A549 (cell line): ENCODE measurements around the gene GPX4. TPM values are rescaled to one million over a fixed set of nuclear protein-coding genes. Genes with fewer than 3 reads are reported as not detected.
A peak's percentile ranks its signal among the peaks of the same experiment; 100 is the strongest.

Source experiments
- ATAC-seq, 2 experiments: fragments of 200-7000 bp in 1 of 2; fragments of >200 bp in 1 of 2; cut with Nextera tagmentation in 1 of 2; cut with Tn5 transposase in 1 of 2; 3 replicates each; pipeline versions ENCODE4 v1.8.0 to v1.9.1; 2018 to 2020; ENCODE audit warnings: mild to moderate bottlenecking in 1 of 2, moderate library complexity in 1 of 2
- CTCF ChIA-PET: fragments of 300-600 bp; sonication (Branson Sonifier 250); formaldehyde crosslinking; extraction: SDS; loops from one replicate; lab custom pipeline; 2021; ENCODE audit warnings: antibody characterized with exemption, inconsistent platforms; lab: Yijun Ruan, JAX
- POLR2A ChIA-PET: fragments of 350-600 bp; formaldehyde crosslinking; extraction: SDS; loops from one replicate; lab custom pipeline; 2021; ENCODE audit warnings: antibody characterized with exemption, inconsistent platforms; lab: Yijun Ruan, JAX
- DNase-seq, 2 experiments: peaks; one replicate each; pipeline versions ENCODE4 v3.0.0 to v3.0.0-alpha.2; 2011 to 2016; ENCODE audit warnings: low read depth in 1 of 2, low spot score in 1 of 2
- FAIRE-seq: peaks from 2 replicates; lab custom pipeline; 2011; peaks lifted over from hg19 to GRCh38; lab: Jason Lieb, UNC
- H3K27ac ChIP-seq, 2 experiments: fragments of >200 bp; sonication (Bioruptor Twin); formaldehyde crosslinking; 3 replicates each; pipeline ENCODE4 v1.5.1; 2016 to 2017
- H3K4me1 ChIP-seq: fragments of >200 bp; sonication (Bioruptor Twin); formaldehyde crosslinking; 3 replicates; pipeline ENCODE4 v1.6.1; 2016
- H3K4me2 ChIP-seq: fragments of >200 bp; sonication (Bioruptor Twin); formaldehyde crosslinking; 3 replicates; pipeline ENCODE4 v1.6.1; 2016
- H3K4me3 ChIP-seq: fragments of >200 bp; sonication (Bioruptor Twin); formaldehyde crosslinking; 3 replicates; pipeline ENCODE4 v1.5.1; 2016
- H3K9me3 ChIP-seq: fragments of >200 bp; sonication (Bioruptor Twin); formaldehyde crosslinking; 3 replicates; pipeline ENCODE4 v1.6.1; 2016
- CHD2 ChIP-seq: fragments of 150-350 bp; IDR thresholded peaks from 2 replicates; pipeline ENCODE4 v1.6.1; 2014; ENCODE audit warnings: low read length; ENCODE audit not compliant: partially characterized antibody
- EHF ChIP-seq: fragments of 250-450 bp; sonication (Bioruptor Pico); IDR thresholded peaks from 2 replicates; pipeline ENCODE4 v1.5.0; 2020; ENCODE audit warnings: mild to moderate bottlenecking
- EP300 ChIP-seq, 2 experiments: fragments of >200 bp; sonication (Bioruptor Twin); formaldehyde crosslinking; IDR thresholded peaks; 2 replicates in 1 of 2; 3 replicates in 1 of 2; pipeline ENCODE4 v1.6.1; 2016 to 2017
- FOSB ChIP-seq: fragments of 250-450 bp; sonication (Bioruptor Pico); IDR thresholded peaks from 2 replicates; pipeline ENCODE4 v1.5.0; 2020; ENCODE audit warnings: mild to moderate bottlenecking, moderate library complexity
- JUNB ChIP-seq: fragments of >200 bp; sonication (Bioruptor Twin); formaldehyde crosslinking; IDR thresholded peaks from 2 replicates; pipeline ENCODE4 v1.6.1; 2016
- KDM5A ChIP-seq: fragments of 200-600 bp; sonication (generic); IDR thresholded peaks from 2 replicates; pipeline ENCODE4 v1.6.1; 2016; ENCODE audit warnings: antibody characterized with exemption, mild to moderate bottlenecking
- NR3C1 ChIP-seq: fragments of >200 bp; sonication (Bioruptor Twin); formaldehyde crosslinking; IDR thresholded peaks from 3 replicates; pipeline ENCODE4 v1.6.1; 2017
- RAD21 ChIP-seq, 2 experiments: fragments of >200 bp in 1 of 2; sonication (Bioruptor Twin) in 1 of 2; formaldehyde crosslinking in 1 of 2; IDR thresholded peaks in 1 of 2; conservative IDR thresholded peaks in 1 of 2; 2 replicates in 1 of 2; 3 replicates in 1 of 2; pipeline ENCODE4 v1.6.1; 2012 to 2018; ENCODE audit warnings: inconsistent platforms in 1 of 2
- RNF2 ChIP-seq: fragments of 200-600 bp; sonication (generic); IDR thresholded peaks from 2 replicates; pipeline ENCODE4 v1.6.1; 2016; ENCODE audit warnings: low read depth, mild to moderate bottlenecking, antibody characterized with exemption, moderate library complexity, borderline replicate concordance
- TFCP2L1 ChIP-seq: fragments of 250-450 bp; sonication (Bioruptor Pico); IDR thresholded peaks from 2 replicates; pipeline ENCODE4 v1.5.0; 2021; ENCODE audit warnings: mild to moderate bottlenecking
- ZC3H11A ChIP-seq: fragments of 450-650 bp; IDR thresholded peaks from 2 replicates; pipeline ENCODE4 v1.6.1; 2014; ENCODE audit warnings: antibody characterized with exemption, mild to moderate bottlenecking
- whole genome bisulfite sequencing: methylation state at CpG from one replicate; pipeline ENCODE4 v1.1.6; 2017; ENCODE audit errors: missing lambda C conversion rate; 5-methylcytosine and 5-hydroxymethylcytosine counted together
- polyA plus RNA-seq, 4 experiments: library from polyadenylated mRNA; depleted of rRNA in 3 of 4; stranded (reverse); fragments of >200 nt; fragmentation: RNase III in 1 of 4; extraction: RNeasy Plus Mini Kit Qiagen cat#74134 plus additional on column Dnase treatment in 1 of 4; gene quantifications; 2 replicates in 3 of 4; 3 replicates in 1 of 4; pipeline ENCODE4 v1.2.3, GENCODE V29; 2011 to 2017
- TF ChIP-seq, protein P1 (sequence below): fragments of 250-450 bp; sonication (Bioruptor Pico); IDR thresholded peaks from 2 replicates; pipeline ENCODE4 v1.5.0; 2020; ENCODE audit warnings: low read depth, mild to moderate bottlenecking, moderate library complexity
- TF ChIP-seq, protein P2 (sequence below): fragments of >200 bp; sonication (Bioruptor Twin); formaldehyde crosslinking; IDR thresholded peaks from 2 replicates; pipeline ENCODE4 v1.6.1; 2016
- TF ChIP-seq, protein P3 (sequence below): fragments of >200 bp; sonication (Bioruptor Twin); formaldehyde crosslinking; IDR thresholded peaks from 3 replicates; pipeline ENCODE4 v1.6.1; 2016

The GPX4 gene
- polyA plus RNA-seq, 2 of the 4 experiments (the other 2 are of a cell fraction), result 248 to 394 TPM

DNA sequence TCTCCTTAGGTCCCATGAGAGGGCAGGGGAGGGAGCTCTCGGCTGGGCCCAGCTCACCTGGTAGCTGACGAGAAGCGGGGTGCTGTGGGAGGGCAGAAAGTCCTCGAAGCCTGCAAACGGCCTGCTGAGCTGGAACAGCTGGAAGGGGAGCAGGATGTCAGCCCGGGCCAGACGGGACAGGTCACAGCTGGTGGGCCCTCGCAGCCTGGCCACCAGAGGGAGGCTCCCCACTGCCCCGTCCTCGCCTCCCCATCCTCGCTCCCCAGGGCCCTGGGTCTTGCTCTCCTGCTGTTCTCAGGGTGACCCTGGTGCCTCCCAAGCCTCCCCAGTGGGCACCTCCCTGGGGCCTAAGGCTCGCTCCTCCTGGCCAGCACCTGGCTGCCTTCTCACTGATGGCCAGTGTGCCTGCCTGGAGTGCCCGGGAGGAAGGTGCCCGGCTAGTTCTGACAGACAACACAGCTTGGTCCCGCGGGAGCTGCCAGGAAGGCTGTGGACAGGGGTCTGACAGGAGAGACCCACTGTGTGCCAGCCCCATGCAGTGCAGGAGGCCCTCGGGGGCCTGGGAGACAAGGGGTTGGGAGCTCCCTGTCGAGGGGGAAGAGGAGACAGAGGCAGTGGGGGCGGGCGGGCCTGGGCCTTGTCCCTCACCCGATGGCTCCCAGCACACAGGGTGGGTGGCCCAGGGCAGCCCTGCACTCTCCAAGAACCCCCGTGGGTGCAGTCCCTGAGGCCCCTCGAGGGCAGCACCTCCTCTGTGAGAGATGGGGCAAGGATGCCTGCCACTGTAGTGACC lies 20.3 kb downstream of the GPX4 start:
- DNase-seq (no peak), FAIRE-seq (no peak), ATAC-seq (peak; percentile 11 to 22; a peak in 4 of 6 replicates)
- ChIA-PET CTCF (interaction anchor here (1.3 to 4.5 kb wide), 3 partner anchors 9 to 69 kb away, joined by 5 to 29 read pairs (median 11); no protein-coding TSS in a partner anchor), POLR2A (no interaction called here)
- Histone ChIP-seq H3K9me3 (no peaks in the 10 kb centered on the region), H3K4me2 (no peak overlapping the region), H3K27ac (peak overlapping the region in 1 of 2 experiments; percentile 56; a peak in 3 of 6 replicates), H3K4me3 (no peak overlapping the region), H3K4me1 (peaks cover 9% of the 10 kb centered on the region; the same call in 2 of the 3 replicates)
- WGBS, result 100% methylated on average over 1 of the region's 23 CpGs
- no peak for TF ChIP-seq TFCP2L1 (CRISPR knock-in tag)

DNA sequence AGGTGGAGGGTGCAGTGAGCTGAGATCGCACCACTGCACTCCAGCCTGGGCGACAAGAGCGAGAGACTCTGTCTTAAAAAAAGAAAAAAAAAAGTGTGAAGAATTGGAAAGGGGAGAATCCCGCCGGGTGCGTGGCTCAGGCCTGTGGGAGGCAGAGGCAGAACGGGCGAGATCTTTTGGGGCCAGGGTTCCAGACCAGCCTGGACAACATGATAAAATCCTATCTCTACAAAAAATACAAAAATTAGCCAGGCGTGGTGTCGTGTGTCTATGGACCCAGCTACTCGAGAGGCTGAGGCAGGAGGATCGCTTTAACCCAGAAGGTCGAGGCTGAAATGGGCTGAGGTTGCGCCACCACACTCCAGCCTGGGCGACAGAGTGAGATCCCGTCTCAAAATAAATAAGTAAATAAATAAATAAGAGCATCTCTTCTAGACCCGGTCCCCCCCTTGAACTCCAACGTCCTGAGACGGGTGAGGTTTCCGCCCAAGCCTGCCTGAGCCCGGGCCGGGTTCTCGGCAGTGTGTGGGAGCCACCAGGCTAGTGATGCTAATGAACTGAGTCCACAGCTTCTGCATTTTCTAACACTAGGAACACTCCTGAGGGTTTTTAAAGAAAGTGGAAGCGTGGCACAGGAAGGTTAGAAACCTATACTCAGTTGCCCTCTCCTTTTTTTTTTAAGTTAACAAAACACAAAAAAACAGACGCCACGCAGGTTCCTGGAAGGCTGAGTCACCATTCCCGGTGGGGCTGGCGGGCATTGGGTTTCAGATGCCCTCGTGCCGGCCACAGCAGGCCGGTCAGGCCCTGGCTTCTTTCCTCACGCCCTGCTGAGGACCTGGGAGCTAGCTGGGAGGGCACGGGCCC lies 22.0 kb downstream of the GPX4 start:
- no peak for TF ChIP-seq ZC3H11A
- TF ChIP-seq KDM5A, result no peak
- Histone ChIP-seq H3K9me3 (no peaks in the 10 kb centered on the region), H3K27ac (peak overlapping the region; percentile 24 to 77; a peak in 4 of 6 replicates), H3K4me1 (peaks cover 9% of the 10 kb centered on the region; the same call in 2 of the 3 replicates), H3K4me3 (no peak overlapping the region), H3K4me2 (no peak overlapping the region)
- ATAC-seq (no peak), FAIRE-seq (no peak), DNase-seq (no peak)
- WGBS, result 78% methylated on average over 32 of the region's 33 CpGs
- POLR2A ChIA-PET, result no interaction called here
- CTCF ChIA-PET, result interaction anchor here (0.6 to 4.5 kb wide), 4 partner anchors 13 to 717 kb away, joined by 3 to 29 read pairs (median 4); no protein-coding TSS in a partner anchor

DNA sequence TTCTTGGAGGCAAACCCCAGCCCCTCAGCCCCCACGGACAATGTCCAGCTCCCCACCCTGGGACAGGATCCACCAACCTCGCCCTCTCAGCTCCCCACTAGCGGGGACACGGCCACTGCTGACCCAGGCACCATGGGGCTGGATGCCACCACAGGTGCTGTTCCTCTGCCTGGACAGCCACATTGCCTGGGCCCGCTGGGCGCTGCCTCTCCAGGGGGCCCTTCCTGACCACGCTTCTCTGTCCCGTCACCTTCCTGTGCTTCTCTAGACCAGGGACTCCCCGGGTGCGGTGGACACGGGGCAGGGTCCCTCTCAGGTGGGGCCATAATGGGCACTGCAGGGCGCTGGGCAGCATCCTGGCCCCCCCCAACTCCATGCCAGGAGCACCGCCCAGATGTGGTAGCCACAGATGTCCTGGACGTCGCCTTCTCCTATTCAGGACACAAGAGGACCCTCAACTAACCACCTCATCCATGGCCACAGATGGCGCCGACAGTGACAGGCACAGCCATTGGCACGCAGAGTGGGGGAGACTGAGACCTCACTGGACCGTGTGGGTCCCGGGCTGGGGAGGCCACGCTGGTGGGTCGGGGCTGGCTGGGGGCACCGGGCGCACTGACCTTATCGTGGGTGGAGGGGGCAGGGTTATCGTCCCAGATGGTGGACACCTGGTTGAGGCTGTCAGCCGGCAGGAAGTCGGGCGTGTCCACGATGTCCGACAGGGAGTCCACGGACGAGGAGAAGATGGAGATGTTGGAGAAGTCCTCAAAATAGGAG lies 23.4 kb downstream of the GPX4 start:
- CTCF ChIA-PET, result interaction anchor here (0.8 to 4.5 kb wide), 4 partner anchors 14 to 90 kb away, joined by 3 to 29 read pairs (median 3); no protein-coding TSS in a partner anchor
- peaks cover 18% of the 10 kb centered on the region; the same call in 2 of the 3 replicates for H3K4me1 ChIP-seq
- no peak overlapping the region for H3K4me2 ChIP-seq
- no peaks in the 10 kb centered on the region for H3K9me3 ChIP-seq
- POLR2A ChIA-PET, result no interaction called here
- FAIRE-seq (no peak), DNase-seq (no peak), ATAC-seq (no peak)
- 95% methylated on average over 19 of the region's 33 CpGs for WGBS
- H3K4me3 ChIP-seq, result no peak overlapping the region
- TF ChIP-seq EP300 (IDR thresholded peaks at IDR 0.05) (no peak), EHF (no peak), NR3C1 (no peak), RNF2 (no peak), CHD2 (no peak), JUNB (no peak), RAD21 (conservative IDR thresholded peaks at IDR 0.05 in 1 of 2, IDR thresholded peaks at IDR 0.05 in 1 of 2) (no peak), ZC3H11A (no peak), FOSB (CRISPR knock-in tag) (no peak)
- TF ChIP-seq, protein P1, sequence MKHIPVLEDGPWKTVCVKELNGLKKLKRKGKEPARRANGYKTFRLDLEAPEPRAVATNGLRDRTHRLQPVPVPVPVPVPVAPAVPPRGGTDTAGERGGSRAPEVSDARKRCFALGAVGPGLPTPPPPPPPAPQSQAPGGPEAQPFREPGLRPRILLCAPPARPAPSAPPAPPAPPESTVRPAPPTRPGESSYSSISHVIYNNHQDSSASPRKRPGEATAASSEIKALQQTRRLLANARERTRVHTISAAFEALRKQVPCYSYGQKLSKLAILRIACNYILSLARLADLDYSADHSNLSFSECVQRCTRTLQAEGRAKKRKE (CRISPR knock-in tag), result no peak
- TF ChIP-seq, protein P2, sequence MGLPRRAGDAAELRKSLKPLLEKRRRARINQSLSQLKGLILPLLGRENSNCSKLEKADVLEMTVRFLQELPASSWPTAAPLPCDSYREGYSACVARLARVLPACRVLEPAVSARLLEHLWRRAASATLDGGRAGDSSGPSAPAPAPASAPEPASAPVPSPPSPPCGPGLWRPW, result no peak
- TF ChIP-seq, protein P3, sequence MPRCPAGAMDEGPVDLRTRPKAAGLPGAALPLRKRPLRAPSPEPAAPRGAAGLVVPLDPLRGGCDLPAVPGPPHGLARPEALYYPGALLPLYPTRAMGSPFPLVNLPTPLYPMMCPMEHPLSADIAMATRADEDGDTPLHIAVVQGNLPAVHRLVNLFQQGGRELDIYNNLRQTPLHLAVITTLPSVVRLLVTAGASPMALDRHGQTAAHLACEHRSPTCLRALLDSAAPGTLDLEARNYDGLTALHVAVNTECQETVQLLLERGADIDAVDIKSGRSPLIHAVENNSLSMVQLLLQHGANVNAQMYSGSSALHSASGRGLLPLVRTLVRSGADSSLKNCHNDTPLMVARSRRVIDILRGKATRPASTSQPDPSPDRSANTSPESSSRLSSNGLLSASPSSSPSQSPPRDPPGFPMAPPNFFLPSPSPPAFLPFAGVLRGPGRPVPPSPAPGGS, result no peak
- peak overlapping the region in 1 of 2 experiments; percentile 77; a peak in 3 of 6 replicates for H3K27ac ChIP-seq
